Germinal center (tissue), 1 donor: ENCODE data around the gene TNIP1.

Experiments
- DNase-seq: peaks from one replicate; pipeline ENCODE4 v3.0.0; 2012; ENCODE audit warnings: mixed read lengths, low spot score

TNIP1 gene

DNA sequence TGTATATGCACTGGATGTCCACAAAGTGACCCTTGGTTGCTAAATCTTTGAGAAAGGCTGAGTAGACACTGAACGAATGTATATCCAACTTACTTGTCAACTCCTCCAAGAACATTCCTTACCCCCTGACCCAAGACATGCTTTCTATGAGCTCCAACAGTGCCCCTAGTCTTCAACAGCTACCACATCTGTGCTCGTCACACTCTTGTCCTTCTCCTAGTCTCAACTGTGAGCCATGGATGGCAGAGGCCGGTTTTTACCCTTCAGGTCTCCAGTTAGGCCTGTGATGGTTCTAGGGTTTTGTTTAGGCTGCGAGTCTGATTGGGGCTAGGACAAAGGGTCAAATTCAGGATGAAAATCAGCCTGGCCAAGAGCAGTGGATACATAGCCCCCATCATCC lies 79.4 kb downstream of the TNIP1 start:
- DNase-seq: no peak

DNA sequence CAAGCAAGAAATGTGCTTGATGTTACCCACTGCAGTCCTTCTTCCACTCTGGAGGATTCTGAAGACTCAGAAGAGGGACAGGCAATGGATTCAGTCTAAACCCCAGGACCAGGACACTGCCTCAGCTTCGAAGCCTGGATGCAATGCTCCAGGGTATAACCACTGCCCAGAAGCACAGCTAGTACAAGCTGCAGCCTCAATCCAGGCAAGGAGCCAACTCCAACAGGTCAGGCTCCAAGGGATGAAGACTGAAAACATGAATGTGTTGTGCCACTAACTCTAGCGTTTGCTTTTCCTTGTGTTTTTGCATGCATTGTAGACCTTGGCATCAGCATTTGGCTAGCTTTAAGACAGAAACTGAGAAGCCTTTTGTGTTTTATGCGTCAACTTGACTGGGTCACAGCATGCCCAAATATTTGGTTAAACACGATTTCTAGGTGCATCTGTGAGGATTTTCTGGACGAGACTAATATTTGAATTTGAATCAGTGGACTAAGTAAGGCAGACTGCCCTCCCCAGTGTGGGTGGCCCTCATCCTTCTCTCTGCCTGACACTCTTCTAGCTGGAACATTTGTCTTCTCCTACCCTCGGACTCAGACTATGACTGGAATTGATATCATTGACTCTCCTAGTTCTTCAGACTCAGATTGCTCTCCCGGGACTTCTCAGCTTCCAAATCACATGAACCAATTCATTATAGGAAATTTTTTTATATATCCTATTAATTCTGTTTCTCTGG lies 81.0 kb downstream of the TNIP1 start:
- DNase-seq: no peak

DNA sequence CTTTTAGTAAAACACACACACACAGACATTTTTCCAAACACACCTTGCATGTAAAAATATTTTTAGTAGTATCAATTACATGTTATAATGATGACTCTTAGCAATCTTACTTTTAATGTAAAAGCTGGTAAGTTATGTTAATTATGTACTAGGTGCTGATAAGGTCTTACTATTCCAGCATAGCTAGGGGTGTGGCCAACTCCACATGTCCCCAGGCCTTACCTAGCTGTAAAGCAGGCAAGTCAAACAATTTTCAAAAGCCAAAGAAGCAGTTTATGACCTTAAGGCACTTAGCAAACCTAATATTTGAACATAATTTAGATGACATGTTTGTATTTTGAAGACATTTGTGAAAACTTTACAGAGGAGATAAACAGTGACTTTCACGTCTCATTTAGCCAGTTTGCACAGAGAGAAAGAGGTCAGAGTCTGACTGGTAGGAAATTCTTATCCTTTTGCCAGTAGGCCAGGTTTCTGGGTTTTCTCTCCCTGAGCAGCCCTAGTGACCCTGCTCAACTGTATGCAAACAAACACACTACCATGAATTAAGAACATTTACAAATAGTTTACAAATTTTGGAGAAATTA lies 86.9 kb downstream of the TNIP1 start:
- DNase-seq: no peak

DNA sequence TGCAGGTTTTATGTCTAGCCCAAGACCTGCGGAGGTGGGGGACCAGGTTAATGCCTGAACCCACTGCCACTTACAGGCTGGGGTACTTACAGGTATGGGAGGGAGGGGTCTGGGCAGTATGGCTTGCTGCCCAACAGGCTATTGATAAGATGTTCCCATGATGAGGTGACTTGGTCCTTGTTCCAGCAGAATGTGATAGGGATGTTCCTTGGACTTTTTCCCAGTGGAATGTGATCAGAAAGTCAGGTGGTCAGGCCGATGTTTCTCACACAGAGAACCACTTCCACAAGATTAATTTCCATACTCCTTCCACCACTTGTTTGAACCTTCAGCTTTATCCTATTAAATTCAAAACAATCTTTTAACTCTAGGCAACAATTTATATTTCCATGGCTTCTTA lies 87.4 kb downstream of the TNIP1 start:
- no peak for DNase-seq

DNA sequence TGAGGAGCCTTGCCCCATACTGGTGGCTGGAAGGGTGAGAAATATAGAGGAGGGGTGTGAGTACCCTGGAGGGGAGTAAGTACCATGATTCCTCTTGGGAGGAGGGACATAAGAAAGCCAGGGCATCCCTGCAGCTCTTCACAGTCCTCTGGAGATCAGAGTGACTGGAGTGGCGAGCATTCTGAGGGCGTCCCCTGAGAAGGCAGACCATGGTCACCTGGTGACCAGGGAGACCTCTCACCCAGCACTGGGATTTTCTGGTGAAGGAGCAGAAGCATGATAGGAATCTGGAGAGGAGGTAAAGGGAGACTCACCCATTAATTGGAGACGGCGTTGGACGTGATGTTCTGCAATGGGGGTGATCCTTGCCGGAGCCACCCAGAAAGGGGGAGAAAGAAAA lies 88.1 kb downstream of the TNIP1 start:
- DNase-seq: no peak

DNA sequence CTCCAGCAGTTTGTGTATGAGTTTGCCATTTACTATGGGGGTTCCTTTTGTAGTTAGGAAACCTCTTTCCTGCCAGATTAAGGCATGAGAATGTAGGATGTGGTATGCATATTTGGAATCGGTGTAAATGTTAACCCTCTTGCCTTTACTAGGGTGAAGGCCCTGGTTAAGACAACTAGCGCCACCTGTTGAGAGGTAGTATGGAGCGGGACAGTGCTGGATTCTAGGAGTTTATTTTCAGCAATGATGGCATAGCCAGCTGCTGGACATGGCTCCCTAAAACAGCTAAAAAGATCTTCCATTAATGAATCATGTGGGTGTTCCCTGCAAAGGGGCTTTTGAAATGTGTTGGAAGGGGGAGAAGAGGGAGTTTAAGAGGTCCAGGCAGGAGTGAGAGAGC lies 91.1 kb downstream of the TNIP1 start:
- no peak for DNase-seq

DNA sequence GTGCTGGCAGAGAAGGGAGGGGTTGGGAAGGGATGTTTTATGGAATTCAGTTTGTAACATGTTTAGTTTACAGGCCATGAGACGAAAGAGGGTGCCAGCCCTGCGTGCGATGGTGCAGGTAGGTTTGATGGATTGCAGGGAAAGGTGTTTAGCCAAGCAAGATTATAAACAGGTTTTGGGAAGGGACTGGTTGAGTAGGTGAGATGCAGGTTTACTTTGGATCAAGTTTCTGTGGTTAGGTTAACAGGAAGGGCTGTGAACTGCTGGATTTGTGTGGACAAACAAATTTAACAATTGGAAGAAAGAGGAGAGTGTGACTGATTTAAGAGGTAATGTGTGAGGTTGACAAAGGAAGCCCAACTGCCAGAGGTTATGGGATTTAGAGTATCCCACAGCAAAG lies 93.1 kb downstream of the TNIP1 start:
- no peak for DNase-seq
